ENCODE data around the gene GLYR1. TPM values are rescaled to one million over a fixed set of nuclear protein-coding genes. Genes with fewer than 3 reads are reported as not detected.

The GLYR1 gene
- total RNA-seq, 4 donors from 2014 or later: 36.8 to 52.6 (median 51.3) TPM

DNA sequence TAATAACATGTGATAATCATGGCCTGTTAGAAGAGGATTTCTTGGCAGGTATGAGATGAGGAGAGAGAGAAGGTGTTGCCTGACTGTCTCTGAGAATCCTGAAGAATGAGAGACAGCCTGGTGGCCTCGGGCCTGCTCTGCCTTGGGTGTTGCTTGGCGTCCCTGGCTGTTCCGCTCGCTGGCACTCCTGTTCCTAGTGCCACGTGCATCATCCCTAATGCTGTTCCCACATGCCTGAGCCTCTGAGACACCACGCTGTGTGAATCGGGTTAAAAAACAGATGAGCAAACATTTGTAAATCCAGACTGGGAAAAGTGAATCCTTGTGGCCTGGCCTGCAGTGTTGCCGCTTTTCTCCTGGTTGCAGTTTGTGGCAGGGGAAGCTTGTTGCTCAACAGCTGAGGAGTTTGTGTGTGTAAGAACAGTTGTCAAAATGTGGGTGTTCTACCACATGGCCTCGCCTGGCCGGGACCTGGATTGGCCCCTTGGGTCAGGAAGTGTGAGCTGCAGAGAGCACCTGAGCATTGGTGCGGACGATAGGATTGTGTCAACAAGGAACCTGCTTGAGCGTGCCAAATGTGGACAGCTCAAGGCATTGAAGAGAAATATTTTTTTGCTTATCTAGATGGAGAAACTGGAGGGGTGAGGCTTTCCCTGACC lies 22.2 kb upstream of the GLYR1 start:
- DNase-seq (ENCODE audit: low spot score in 2 of 2): peak in 1 of 2 donors; percentile 59
- WGBS, 2 donors: 44 to 57% methylated on average over 13 of the region's 13 CpGs
- no peak for TF ChIP-seq POLR2A (IDR thresholded peaks at IDR 0.05)
- TF ChIP-seq, protein P1, sequence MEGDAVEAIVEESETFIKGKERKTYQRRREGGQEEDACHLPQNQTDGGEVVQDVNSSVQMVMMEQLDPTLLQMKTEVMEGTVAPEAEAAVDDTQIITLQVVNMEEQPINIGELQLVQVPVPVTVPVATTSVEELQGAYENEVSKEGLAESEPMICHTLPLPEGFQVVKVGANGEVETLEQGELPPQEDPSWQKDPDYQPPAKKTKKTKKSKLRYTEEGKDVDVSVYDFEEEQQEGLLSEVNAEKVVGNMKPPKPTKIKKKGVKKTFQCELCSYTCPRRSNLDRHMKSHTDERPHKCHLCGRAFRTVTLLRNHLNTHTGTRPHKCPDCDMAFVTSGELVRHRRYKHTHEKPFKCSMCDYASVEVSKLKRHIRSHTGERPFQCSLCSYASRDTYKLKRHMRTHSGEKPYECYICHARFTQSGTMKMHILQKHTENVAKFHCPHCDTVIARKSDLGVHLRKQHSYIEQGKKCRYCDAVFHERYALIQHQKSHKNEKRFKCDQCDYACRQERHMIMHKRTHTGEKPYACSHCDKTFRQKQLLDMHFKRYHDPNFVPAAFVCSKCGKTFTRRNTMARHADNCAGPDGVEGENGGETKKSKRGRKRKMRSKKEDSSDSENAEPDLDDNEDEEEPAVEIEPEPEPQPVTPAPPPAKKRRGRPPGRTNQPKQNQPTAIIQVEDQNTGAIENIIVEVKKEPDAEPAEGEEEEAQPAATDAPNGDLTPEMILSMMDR (IDR thresholded peaks at IDR 0.05): no peak
- no peak overlapping the region for H3K4me3 ChIP-seq (ENCODE audit: low read depth, poor library complexity, severe bottlenecking)
- intact Hi-C loops (cut with DNase I; ENCODE audit: low total_unique reads): no loop called here

- 90 to 94% methylated on average over 7 of the region's 7 CpGs for WGBS, 2 donors
- TF ChIP-seq, protein P1 (IDR thresholded peaks at IDR 0.05): no peak
- TF ChIP-seq POLR2A (IDR thresholded peaks at IDR 0.05): no peak
- DNase-seq (ENCODE audit: low spot score in 2 of 2): peak in 1 of 2 donors; percentile 23
- H3K4me3 ChIP-seq (ENCODE audit: low read depth, poor library complexity, severe bottlenecking): no peak overlapping the region
- intact Hi-C loops (cut with DNase I; ENCODE audit: low total_unique reads): no loop called here
Measured at GRCh38 chr16:4868535-4868934, 21.4 kb upstream of the GLYR1 start.

DNA sequence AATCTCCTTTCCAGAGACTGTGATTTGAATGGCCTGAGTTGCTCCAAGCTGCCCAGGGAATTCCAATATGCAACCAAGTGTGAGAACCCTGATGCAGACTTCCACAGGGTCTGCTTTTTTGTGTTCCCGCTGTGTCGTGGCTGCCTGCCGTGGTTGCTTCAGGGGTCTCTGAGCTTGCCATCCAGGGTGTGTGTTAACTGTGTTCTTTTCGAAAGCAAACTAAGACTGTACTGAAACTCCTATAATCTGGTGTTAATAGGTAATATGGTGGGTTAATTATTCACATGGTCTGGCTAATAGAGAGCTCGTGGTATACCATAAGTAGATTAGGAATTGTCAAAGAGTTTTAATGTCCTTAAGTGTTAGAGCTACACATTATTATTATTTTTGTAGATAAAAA lies 20.9 kb upstream of the GLYR1 start:
- intact Hi-C loops (cut with DNase I; ENCODE audit: low total_unique reads): no loop called here
- no peak overlapping the region for H3K4me3 ChIP-seq (ENCODE audit: low read depth, poor library complexity, severe bottlenecking)
- TF ChIP-seq, protein P1 (IDR thresholded peaks at IDR 0.05): no peak
- no peak for TF ChIP-seq POLR2A (IDR thresholded peaks at IDR 0.05)
- WGBS, 2 donors: 94 to 95% methylated on average over 5 of the region's 5 CpGs
- DNase-seq (ENCODE audit: low spot score in 2 of 2): peak in 1 of 2 donors; percentile 32

DNA sequence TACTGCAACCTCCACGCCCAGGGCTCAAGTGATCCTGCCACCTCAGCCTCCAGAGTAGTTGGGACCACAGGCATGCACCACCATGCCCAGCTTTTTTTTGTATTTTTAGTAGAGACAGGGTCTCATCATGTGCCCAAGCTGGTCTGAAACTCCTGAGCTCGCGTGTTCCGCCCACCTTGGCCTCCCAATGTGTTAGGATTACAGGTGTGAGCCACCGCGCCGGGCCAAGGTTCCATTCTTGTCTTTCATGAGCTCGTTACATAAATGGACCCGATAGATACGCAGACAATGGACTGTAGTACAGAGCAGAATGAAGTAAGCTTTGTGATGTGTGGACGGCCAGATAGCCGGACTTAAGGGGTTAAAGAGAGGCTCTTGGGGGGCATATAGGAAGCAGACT lies 19.5 kb upstream of the GLYR1 start:
- H3K4me3 ChIP-seq (ENCODE audit: low read depth, poor library complexity, severe bottlenecking): no peak overlapping the region
- TF ChIP-seq POLR2A (IDR thresholded peaks at IDR 0.05): no peak
- peak in 1 of 2 donors; percentile 54 for DNase-seq (ENCODE audit: low spot score in 2 of 2)
- WGBS, 2 donors: 98 to 99% methylated on average over 12 of the region's 12 CpGs
- intact Hi-C loops (cut with DNase I; ENCODE audit: low total_unique reads): no loop called here

- intact Hi-C loops (cut with DNase I; ENCODE audit: low total_unique reads): no loop called here
- WGBS, 2 donors: 95 to 96% methylated on average over 13 of the region's 13 CpGs
- peak in 1 of 2 donors; percentile 71 for DNase-seq (ENCODE audit: low spot score in 2 of 2)
- TF ChIP-seq, protein P1 (IDR thresholded peaks at IDR 0.05): no peak
- TF ChIP-seq POLR2A (IDR thresholded peaks at IDR 0.05): no peak
- H3K4me3 ChIP-seq (ENCODE audit: low read depth, poor library complexity, severe bottlenecking): no peak overlapping the region
Measured at GRCh38 chr16:4865231-4865860, 18.3 kb upstream of the GLYR1 start.

GRCh38 chr16:4864728-4865127 lies 17.6 kb upstream of the GLYR1 start:
- H3K4me3 ChIP-seq (ENCODE audit: low read depth, poor library complexity, severe bottlenecking): no peak overlapping the region
- DNase-seq (ENCODE audit: low spot score in 2 of 2): no peak
- intact Hi-C loops (cut with DNase I; ENCODE audit: low total_unique reads): no loop called here
- TF ChIP-seq, protein P1 (IDR thresholded peaks at IDR 0.05): no peak
- TF ChIP-seq POLR2A (IDR thresholded peaks at IDR 0.05): no peak
- WGBS, 2 donors: 83 to 85% methylated on average over 3 of the region's 3 CpGs

All from lower leg skin (tissue), 4 donors.